Astrocyte (in vitro differentiated cells and primary cell): ENCODE measurements around the gene PRSS53.

ENCODE experiments used
- CTCF ChIP-seq: IDR thresholded peaks from 2 replicates; pipeline ENCODE4 v1.5.1; 2011; ENCODE audit warnings: low read depth, mild to moderate bottlenecking, inconsistent platforms, low read length, moderate library complexity; ENCODE audit not compliant: insufficient read depth
- EZH2 ChIP-seq: IDR thresholded peaks from 2 replicates; pipeline ENCODE4 v1.6.1; 2012; ENCODE audit warnings: mild to moderate bottlenecking, low read length, inconsistent platforms; ENCODE audit not compliant: insufficient read depth

- no peak for TF ChIP-seq CTCF
- TF ChIP-seq EZH2, result no peak
These were observed 14.6 kb downstream of the PRSS53 start, which contains the start of the genes ZNF646 and ZNF668 for GRCh38 chr16:31073970-31074813.
